ENCODE results near the gene ASIP. TPM values are rescaled to one million over a fixed set of nuclear protein-coding genes. Genes with fewer than 3 reads are reported as not detected.
"Not testable (repeated sequence)": the region's sequence is repeated elsewhere in the genome, so short reads cannot be mapped to it uniquely, and the experiment has no call there.

The ASIP gene
- total and polyA plus RNA-seq, 12 donors: 0.46 to 15.1 (median 0.83) TPM; not detected in 5

DNA sequence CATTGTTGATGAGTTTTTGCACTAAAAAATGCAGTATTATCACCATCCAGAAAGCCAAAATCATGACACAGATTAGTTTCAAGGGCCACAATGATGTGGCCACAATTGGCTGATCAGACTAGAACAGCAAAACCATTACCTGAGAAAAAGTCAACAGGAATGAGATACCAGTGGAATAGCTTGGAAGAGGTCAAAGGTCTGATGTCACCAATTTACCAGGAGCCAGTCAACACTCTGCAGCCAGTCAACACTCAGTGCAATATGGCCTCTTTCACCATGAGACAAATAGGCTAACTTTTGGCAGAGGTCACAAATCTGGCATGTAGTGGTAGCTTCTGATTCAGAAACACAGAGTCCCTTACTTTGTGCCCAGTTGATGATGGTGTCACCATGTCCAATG is 7.5 kb upstream of the ASIP start:
- intact Hi-C loops (cut with DNase I): no loop called here
- peaks cover 0 to 12% (median 0%) of the 10 kb centered on the region in 3 donors for H3K9me3 ChIP-seq (replicated peaks in 1 of 3)
- TF ChIP-seq POLR2A (IDR thresholded peaks at IDR 0.05): no peak
- TF ChIP-seq, protein P1, sequence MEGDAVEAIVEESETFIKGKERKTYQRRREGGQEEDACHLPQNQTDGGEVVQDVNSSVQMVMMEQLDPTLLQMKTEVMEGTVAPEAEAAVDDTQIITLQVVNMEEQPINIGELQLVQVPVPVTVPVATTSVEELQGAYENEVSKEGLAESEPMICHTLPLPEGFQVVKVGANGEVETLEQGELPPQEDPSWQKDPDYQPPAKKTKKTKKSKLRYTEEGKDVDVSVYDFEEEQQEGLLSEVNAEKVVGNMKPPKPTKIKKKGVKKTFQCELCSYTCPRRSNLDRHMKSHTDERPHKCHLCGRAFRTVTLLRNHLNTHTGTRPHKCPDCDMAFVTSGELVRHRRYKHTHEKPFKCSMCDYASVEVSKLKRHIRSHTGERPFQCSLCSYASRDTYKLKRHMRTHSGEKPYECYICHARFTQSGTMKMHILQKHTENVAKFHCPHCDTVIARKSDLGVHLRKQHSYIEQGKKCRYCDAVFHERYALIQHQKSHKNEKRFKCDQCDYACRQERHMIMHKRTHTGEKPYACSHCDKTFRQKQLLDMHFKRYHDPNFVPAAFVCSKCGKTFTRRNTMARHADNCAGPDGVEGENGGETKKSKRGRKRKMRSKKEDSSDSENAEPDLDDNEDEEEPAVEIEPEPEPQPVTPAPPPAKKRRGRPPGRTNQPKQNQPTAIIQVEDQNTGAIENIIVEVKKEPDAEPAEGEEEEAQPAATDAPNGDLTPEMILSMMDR (IDR thresholded peaks at IDR 0.05): no peak
- no peaks in the 10 kb centered on the region for H3K27me3 ChIP-seq
- DNase-seq: no peak
- H3K4me3 ChIP-seq: no peak overlapping the region
- no peaks in the 10 kb centered on the region for H3K4me1 ChIP-seq (replicated peaks in 1 of 2)
- H3K36me3 ChIP-seq (replicated peaks in 1 of 2): no peaks in the 10 kb centered on the region
- H3K27ac ChIP-seq: no peak overlapping the region

DNA sequence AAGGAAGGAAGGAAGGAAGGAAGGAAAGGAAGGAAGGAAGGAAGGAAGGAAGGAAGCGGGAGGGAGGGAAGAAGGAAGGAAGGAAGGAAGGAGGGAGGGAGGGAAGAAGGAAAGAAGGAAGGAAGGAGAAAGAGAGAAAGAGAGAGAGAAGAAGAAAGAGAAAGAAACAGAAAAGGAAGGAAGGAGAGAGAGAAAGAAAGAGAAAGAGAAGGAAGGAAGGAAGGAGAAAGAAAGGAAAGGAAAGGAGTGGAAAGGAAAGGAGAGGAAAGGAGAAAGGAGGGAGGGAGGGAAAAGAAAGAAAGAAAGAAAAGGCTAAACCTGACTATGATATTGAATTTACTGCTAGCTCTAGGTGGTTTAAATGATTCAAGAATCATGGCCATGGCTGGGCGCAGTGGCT is 5.3 kb upstream of the ASIP start:
- Histone ChIP-seq H3K27me3 (no peaks in the 10 kb centered on the region), H3K9me3 (replicated peaks in 1 of 3) (peaks cover 0 to 12% (median 0%) of the 10 kb centered on the region in 3 donors), H3K4me1 (replicated peaks in 1 of 2) (no peaks in the 10 kb centered on the region), H3K36me3 (replicated peaks in 1 of 2) (no peaks in the 10 kb centered on the region), H3K4me3 (no peak overlapping the region), H3K27ac (no peak overlapping the region)
- intact Hi-C loops (cut with DNase I): no loop called here
- TF ChIP-seq POLR2A (IDR thresholded peaks at IDR 0.05): no peak
- TF ChIP-seq, protein P1 (IDR thresholded peaks at IDR 0.05): no peak
- WGBS, 4 donors: 90 to 96% (median 91%) methylated on average over 2 of the region's 2 CpGs
- no peak for DNase-seq

DNA sequence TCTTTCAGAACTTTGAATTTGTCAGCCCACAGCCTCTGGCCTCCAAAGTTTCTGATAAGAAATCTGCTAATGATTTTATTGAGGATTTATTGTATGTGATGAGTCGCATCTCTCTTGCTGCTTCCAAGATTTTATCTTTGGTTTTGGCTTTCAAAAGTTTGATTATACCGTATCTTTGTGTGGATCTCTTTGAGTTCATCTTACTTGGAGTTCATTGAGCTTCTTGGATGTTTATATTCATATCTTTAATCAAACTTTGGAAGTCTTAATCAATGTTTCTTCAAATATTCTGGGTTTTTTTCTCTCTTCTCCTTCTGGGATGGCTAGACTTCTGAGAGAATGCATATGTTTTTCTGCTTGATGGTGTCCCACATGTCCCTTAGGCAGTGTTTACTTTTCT is 3.3 kb upstream of the ASIP start:
- H3K4me3 ChIP-seq: no peak overlapping the region
- intact Hi-C loops (cut with DNase I): no loop called here
- TF ChIP-seq, protein P1 (IDR thresholded peaks at IDR 0.05): no peak
- peaks cover 0 to 12% (median 0%) of the 10 kb centered on the region in 3 donors for H3K9me3 ChIP-seq (replicated peaks in 1 of 3)
- no peaks in the 10 kb centered on the region for H3K4me1 ChIP-seq (replicated peaks in 1 of 2)
- no peak overlapping the region for H3K27ac ChIP-seq
- WGBS, 4 donors: 83 to 84% (median 83%) methylated on average over 2 of the region's 2 CpGs
- no peak for DNase-seq
- H3K36me3 ChIP-seq (replicated peaks in 1 of 2): no peaks in the 10 kb centered on the region
- no peaks in the 10 kb centered on the region for H3K27me3 ChIP-seq

DNA sequence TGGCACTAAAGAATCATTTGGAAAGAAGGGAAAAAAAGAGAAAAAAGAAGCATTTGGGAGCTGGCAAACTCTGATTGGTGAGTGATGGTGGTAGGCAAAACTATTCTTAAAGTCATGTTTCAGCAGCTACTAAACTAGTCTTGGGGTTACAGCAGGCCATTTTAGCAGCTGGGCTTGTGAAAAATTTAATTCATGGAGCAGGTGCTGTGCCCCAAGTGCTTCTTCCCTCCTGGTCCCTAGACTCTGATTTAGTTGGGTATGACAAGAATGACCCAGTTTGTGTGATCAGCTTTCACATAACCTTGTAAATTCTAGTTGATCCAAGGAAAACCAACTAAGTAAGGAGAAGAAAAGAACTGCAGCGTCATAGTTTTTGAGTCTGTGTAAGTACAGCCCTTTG is 1.1 kb upstream of the ASIP start:
- TF ChIP-seq, protein P1 (IDR thresholded peaks at IDR 0.05): no peak
- TF ChIP-seq POLR2A (IDR thresholded peaks at IDR 0.05): no peak
- no peaks in the 10 kb centered on the region for H3K27me3 ChIP-seq
- no peak overlapping the region for H3K27ac ChIP-seq
- intact Hi-C loops (cut with DNase I): no loop called here
- WGBS, 4 donors: 92 to 98% (median 93%) methylated on average over 1 of the region's 1 CpG
- no peaks in the 10 kb centered on the region for H3K36me3 ChIP-seq (replicated peaks in 1 of 2)
- H3K4me3 ChIP-seq: no peak overlapping the region
- no peaks in the 10 kb centered on the region for H3K4me1 ChIP-seq (replicated peaks in 1 of 2)
- no peak for DNase-seq
- H3K9me3 ChIP-seq (replicated peaks in 1 of 3): peaks cover 0 to 12% (median 0%) of the 10 kb centered on the region in 3 donors

DNA sequence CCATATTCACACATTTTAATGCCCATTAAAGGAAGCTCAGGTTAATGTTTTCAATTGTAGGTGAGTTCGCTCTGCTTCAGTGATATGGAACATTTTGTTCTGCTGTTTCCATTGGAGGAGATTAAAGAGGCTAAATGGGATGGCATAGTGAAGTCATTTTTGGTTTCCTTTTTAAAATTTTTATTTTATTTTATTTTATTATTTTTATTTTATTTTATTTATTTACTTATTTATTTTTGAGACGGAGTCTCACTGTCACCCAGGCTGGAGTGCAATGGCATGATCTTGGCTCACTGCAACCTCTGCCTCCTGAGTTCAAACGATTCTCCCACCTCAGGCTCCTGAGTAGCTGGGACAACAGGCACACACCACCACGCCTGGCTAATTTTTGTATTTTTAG is 792 bp downstream of the ASIP start:
- H3K27ac ChIP-seq; intact Hi-C loops (cut with DNase I); H3K27me3 ChIP-seq; H3K9me3 ChIP-seq (replicated peaks in 1 of 3); H3K4me1 ChIP-seq (replicated peaks in 1 of 2); DNase-seq; H3K36me3 ChIP-seq (replicated peaks in 1 of 2); H3K4me3 ChIP-seq: not testable (repeated sequence)
- 80 to 91% (median 87%) methylated on average over 4 of the region's 4 CpGs for WGBS, 4 donors

Measured in adrenal gland (tissue), 12 donors.